ENCODE data around the gene PRDX5.

Gene PRDX5

DNA sequence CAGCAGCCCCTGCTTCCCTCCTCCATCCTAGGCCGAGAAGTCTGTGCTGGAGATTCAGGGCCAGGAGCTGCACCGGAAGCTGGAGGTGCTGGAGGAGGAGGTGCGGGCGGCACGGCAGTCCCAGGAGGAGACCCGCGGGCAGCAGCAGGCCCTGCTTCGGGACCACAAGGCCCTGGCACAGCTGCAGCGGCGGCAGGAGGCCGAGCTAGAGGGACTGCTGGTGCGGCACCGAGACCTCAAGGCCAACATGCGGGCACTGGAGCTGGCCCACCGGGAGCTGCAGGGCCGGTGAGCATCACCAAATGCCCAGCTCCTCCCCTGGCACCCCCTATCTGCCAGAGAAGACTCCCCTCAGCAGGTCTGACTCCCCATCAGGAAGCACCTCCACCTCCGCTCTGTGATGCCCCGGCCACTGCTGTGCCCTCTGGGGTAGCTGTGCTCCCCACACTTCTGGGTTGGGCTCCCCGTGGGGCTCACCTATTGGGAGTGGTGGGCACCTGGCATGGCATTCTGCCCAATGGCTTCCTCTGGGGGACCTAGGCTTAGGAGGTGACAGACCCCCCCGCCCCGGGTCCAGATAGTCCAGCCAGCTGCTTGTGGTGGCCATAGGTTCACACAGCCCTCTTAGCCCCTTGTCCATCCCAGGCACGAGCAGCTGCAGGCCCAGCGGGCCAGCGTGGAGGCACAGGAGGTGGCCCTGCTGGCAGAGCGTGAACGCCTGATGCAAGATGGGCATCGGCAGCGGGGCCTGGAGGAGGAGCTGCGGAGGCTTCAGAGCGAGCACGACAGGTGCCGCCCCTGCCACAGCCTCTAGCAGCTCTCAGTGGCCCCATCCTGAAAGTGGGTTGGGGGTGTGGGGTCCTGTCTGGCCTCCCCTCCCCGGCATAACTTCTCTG, 34.4 kb downstream of the PRDX5 start:
- no peak for TF ChIP-seq CTCF (IDR thresholded peaks at IDR 0.05; ENCODE audit: insufficient read depth, low read length, poor library complexity, severe bottlenecking)
- DNase-seq (ENCODE audit: extremely low read depth, insufficient read length) = no peak
- Histone ChIP-seq H3K27me3 (replicated peaks; ENCODE audit: control insufficient read depth, insufficient read depth, low read length) (no peaks in the 10 kb centered on the region), H3K4me3 (replicated peaks; ENCODE audit: low read depth, low read length) (no peak overlapping the region), H3K36me3 (ENCODE audit: control insufficient read depth, insufficient read depth, low read length) (peaks cover 27% of the 10 kb centered on the region)

DNA sequence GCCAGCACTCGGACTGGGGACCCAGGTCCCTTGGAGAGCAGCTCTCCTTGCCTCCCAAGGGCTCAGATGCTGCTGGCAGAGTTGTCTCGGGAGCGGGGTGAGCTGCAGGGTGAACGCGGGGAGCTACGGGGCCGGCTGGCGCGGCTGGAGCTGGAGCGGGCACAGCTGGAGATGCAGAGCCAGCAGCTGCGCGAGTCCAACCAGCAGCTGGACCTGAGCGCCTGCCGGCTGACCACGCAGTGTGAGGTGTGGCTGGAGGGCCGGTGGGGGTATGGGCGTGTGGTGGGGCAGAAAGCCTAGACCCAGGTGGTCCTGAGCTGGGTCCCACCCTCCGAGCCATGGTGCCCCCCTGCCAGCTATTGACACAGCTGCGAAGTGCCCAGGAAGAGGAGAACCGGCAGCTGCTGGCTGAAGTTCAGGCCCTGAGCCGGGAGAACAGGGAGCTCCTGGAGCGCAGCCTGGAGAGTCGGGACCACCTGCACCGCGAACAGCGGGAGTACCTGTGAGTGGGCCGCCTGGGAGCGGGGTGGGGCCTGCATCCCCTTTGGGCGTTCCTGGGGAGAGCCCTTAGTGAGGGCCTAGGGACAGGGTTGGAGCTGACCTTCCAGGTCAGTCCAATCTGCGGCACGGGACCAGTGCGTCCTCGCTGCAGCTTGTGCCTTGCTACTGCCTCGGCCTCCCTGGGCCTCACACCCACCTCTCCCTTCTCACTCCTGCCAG, 35.2 kb downstream of the PRDX5 start:
- Histone ChIP-seq H3K4me3 (replicated peaks; ENCODE audit: low read depth, low read length) (no peak overlapping the region), H3K27me3 (replicated peaks; ENCODE audit: control insufficient read depth, insufficient read depth, low read length) (no peaks in the 10 kb centered on the region), H3K36me3 (ENCODE audit: control insufficient read depth, insufficient read depth, low read length) (peaks cover 29% of the 10 kb centered on the region)
- TF ChIP-seq CTCF (IDR thresholded peaks at IDR 0.05; ENCODE audit: insufficient read depth, low read length, poor library complexity, severe bottlenecking) = no peak
- DNase-seq (ENCODE audit: extremely low read depth, insufficient read length) = no peak

- H3K4me3 ChIP-seq (replicated peaks; ENCODE audit: low read depth, low read length) = no peak overlapping the region
- H3K36me3 ChIP-seq (ENCODE audit: control insufficient read depth, insufficient read depth, low read length) = peaks cover 27% of the 10 kb centered on the region
- H3K27me3 ChIP-seq (replicated peaks; ENCODE audit: control insufficient read depth, insufficient read depth, low read length) = no peaks in the 10 kb centered on the region
- TF ChIP-seq CTCF (IDR thresholded peaks at IDR 0.05; ENCODE audit: insufficient read depth, low read length, poor library complexity, severe bottlenecking) = no peak
- DNase-seq (ENCODE audit: extremely low read depth, insufficient read length) = no peak
These were observed 36.0 kb downstream of the PRDX5 start for GRCh38 chr11:64353715-64354506.

- Histone ChIP-seq H3K27me3 (replicated peaks; ENCODE audit: control insufficient read depth, insufficient read depth, low read length) (no peaks in the 10 kb centered on the region), H3K4me3 (replicated peaks; ENCODE audit: low read depth, low read length) (no peak overlapping the region), H3K36me3 (ENCODE audit: control insufficient read depth, insufficient read depth, low read length) (peaks cover 20% of the 10 kb centered on the region)
- TF ChIP-seq CTCF (IDR thresholded peaks at IDR 0.05; ENCODE audit: insufficient read depth, low read length, poor library complexity, severe bottlenecking) = peak; percentile 64
- peak; percentile 64 for DNase-seq (ENCODE audit: extremely low read depth, insufficient read length)
These were observed 37.4 kb downstream of the PRDX5 start for GRCh38 chr11:64355078-64355940.
